Measurements from ENCODE around the gene SNCA.

SNCA gene

GRCh38 chr4:89823416-89823815, 13.5 kb downstream of the SNCA start:
- ChIA-PET CTCF (no interaction called here), POLR2A (no interaction called here)
- DNase-seq (ENCODE audit: low read depth, low spot score) = no peak
- no peak for TF ChIP-seq CTCF (IDR thresholded peaks at IDR 0.05; ENCODE audit: insufficient read depth, low read length, missing control alignments)
- H3K4me3 ChIP-seq (ENCODE audit: low read depth, low read length) = no peak overlapping the region

- no peak for DNase-seq (ENCODE audit: low read depth, low spot score)
- ChIA-PET POLR2A (no interaction called here), CTCF (no interaction called here)
- H3K4me3 ChIP-seq (ENCODE audit: low read depth, low read length) = no peak overlapping the region
- no peak for TF ChIP-seq CTCF (IDR thresholded peaks at IDR 0.05; ENCODE audit: insufficient read depth, low read length, missing control alignments)
Observed at GRCh38 chr4:89821612-89822011, 15.3 kb downstream of the SNCA start.

- POLR2A ChIA-PET = no interaction called here
- CTCF ChIA-PET = no interaction called here
- no peak for TF ChIP-seq CTCF (IDR thresholded peaks at IDR 0.05; ENCODE audit: insufficient read depth, low read length, missing control alignments)
Observed at GRCh38 chr4:89820010-89820409, 17.0 kb downstream of the SNCA start.

GRCh38 chr4:89814362-89814761, 22.6 kb downstream of the SNCA start:
- POLR2A ChIA-PET = no interaction called here
- DNase-seq (ENCODE audit: low read depth, low spot score) = no peak
- CTCF ChIA-PET = no interaction called here
- no peak overlapping the region for H3K4me3 ChIP-seq (ENCODE audit: low read depth, low read length)
- no peak for TF ChIP-seq CTCF (IDR thresholded peaks at IDR 0.05; ENCODE audit: insufficient read depth, low read length, missing control alignments)

More at GRCh38 chr4:89820010-89820409, 17.0 kb downstream of the SNCA start:
- DNase-seq (ENCODE audit: low read depth, low spot score) = no peak
- H3K4me3 ChIP-seq (ENCODE audit: low read depth, low read length) = no peak overlapping the region

- DNase-seq (ENCODE audit: low read depth, low spot score) = no peak
- ChIA-PET POLR2A (no interaction called here), CTCF (no interaction called here)
- no peak overlapping the region for H3K4me3 ChIP-seq (ENCODE audit: low read depth, low read length)
- TF ChIP-seq CTCF (IDR thresholded peaks at IDR 0.05; ENCODE audit: insufficient read depth, low read length, missing control alignments) = no peak
Observed at GRCh38 chr4:89813197-89813596, 23.8 kb downstream of the SNCA start.

- ChIA-PET POLR2A (no interaction called here), CTCF (interaction anchor here (1.1 kb wide), 1 partner anchor 61 kb away, joined by 3 read pairs; no protein-coding TSS in a partner anchor)
- no peak for TF ChIP-seq CTCF (IDR thresholded peaks at IDR 0.05; ENCODE audit: insufficient read depth, low read length, missing control alignments)
- no peak for DNase-seq (ENCODE audit: low read depth, low spot score)
- H3K4me3 ChIP-seq (ENCODE audit: low read depth, low read length) = no peak overlapping the region
Observed at GRCh38 chr4:89807441-89808140, 29.4 kb downstream of the SNCA start.

Data from AG04449 (cell line).